Mesenchymal stem cell (in vitro differentiated cells and primary cell): Measurements from ENCODE around the gene TMED10.

Experiments
- DNase-seq: peaks from one replicate; pipeline ENCODE4 v3.0.0-alpha.2; 2013
- H2AFZ ChIP-seq: one replicate; pipeline ENCODE4 v1.6.1; 2013; ENCODE audit warnings: low read depth, mild to moderate bottlenecking, control low read depth, inconsistent platforms, low read length, moderate library complexity
- H2AK5ac ChIP-seq: 2 replicates; pipeline ENCODE4 v1.6.1; 2013; ENCODE audit warnings: low read length, moderate library complexity, mild to moderate bottlenecking, inconsistent platforms; ENCODE audit not compliant: severe bottlenecking
- H2BK120ac ChIP-seq: one replicate; pipeline ENCODE4 v1.6.1; 2013; ENCODE audit warnings: low read depth, mild to moderate bottlenecking, inconsistent platforms, low read length, moderate library complexity
- H2BK12ac ChIP-seq, 2 experiments: one replicate each; pipeline ENCODE4 v1.6.1; 2013; ENCODE audit warnings: inconsistent platforms in 2 of 2, low read length in 2 of 2, mild to moderate bottlenecking in 2 of 2, moderate library complexity in 2 of 2, control low read depth in 1 of 2
- H2BK15ac ChIP-seq: one replicate; pipeline ENCODE4 v1.6.1; 2013; ENCODE audit warnings: mild to moderate bottlenecking, low read depth, inconsistent platforms; ENCODE audit not compliant: poor library complexity, severe bottlenecking
- H2BK5ac ChIP-seq: 2 replicates; pipeline ENCODE4 v1.6.1; 2013; ENCODE audit warnings: low read depth, mild to moderate bottlenecking, low read length, control low read depth, inconsistent platforms; ENCODE audit not compliant: poor library complexity, severe bottlenecking
- H3K14ac ChIP-seq, 2 experiments: one replicate each; pipeline ENCODE4 v1.6.1; 2013; ENCODE audit warnings: inconsistent platforms in 2 of 2, low read length in 2 of 2, control low read depth in 1 of 2, mild to moderate bottlenecking in 1 of 2, moderate library complexity in 1 of 2
- H3K18ac ChIP-seq, 2 experiments: one replicate each; pipeline ENCODE4 v1.6.1; 2013; ENCODE audit warnings: inconsistent platforms in 2 of 2, low read length in 2 of 2, control low read depth in 1 of 2, low read depth in 1 of 2, mild to moderate bottlenecking in 1 of 2
- H3K23ac ChIP-seq, 2 experiments: one replicate each; pipeline ENCODE4 v1.6.1; 2013; ENCODE audit warnings: inconsistent platforms in 2 of 2, low read length in 2 of 2, mild to moderate bottlenecking in 2 of 2, moderate library complexity in 2 of 2, control low read depth in 1 of 2
- H3K27ac ChIP-seq: 2 replicates; pipeline ENCODE4 v1.5.1; 2013; ENCODE audit warnings: mild to moderate bottlenecking, moderate library complexity, low read length, control low read depth, inconsistent platforms; ENCODE audit not compliant: poor library complexity, severe bottlenecking
- H3K27me3 ChIP-seq, 2 experiments: 2 replicates each; pipeline versions ENCODE4 v1.6.1 to v1.7.0; 2013; ENCODE audit warnings: low read length in 2 of 2, mild to moderate bottlenecking in 2 of 2, moderate library complexity in 2 of 2, control low read depth in 1 of 2, inconsistent platforms in 1 of 2; ENCODE audit not compliant: control insufficient read depth in 1 of 2, insufficient read depth in 1 of 2
- H3K36me3 ChIP-seq, 2 experiments: 2 replicates each; pipeline versions ENCODE4 v1.6.1 to v1.7.0; 2013; ENCODE audit warnings: low read length in 2 of 2, control low read depth in 1 of 2, inconsistent platforms in 1 of 2, low read depth in 1 of 2, mild to moderate bottlenecking in 1 of 2; ENCODE audit not compliant: insufficient read depth in 2 of 2, control insufficient read depth in 1 of 2
- H3K4ac ChIP-seq, 2 experiments: one replicate each; pipeline ENCODE4 v1.6.1; 2013; ENCODE audit warnings: inconsistent platforms in 2 of 2, low read length in 2 of 2, mild to moderate bottlenecking in 2 of 2, moderate library complexity in 2 of 2, control low read depth in 1 of 2, low read depth in 1 of 2
- H3K4me1 ChIP-seq: 2 replicates; pipeline ENCODE4 v1.6.1; 2013; ENCODE audit warnings: low read depth, low read length, control low read depth; ENCODE audit not compliant: control insufficient read depth, insufficient read depth
- H3K4me2 ChIP-seq: 2 replicates; pipeline ENCODE4 v1.6.1; 2013; ENCODE audit warnings: low read length, mild to moderate bottlenecking, inconsistent platforms; ENCODE audit not compliant: poor library complexity, severe bottlenecking
- H3K4me3 ChIP-seq, 2 experiments: 2 replicates each; pipeline versions ENCODE4 v1.5.1 to v1.7.0; 2013; ENCODE audit warnings: low read length in 2 of 2, mild to moderate bottlenecking in 2 of 2, control low read depth in 1 of 2, low read depth in 1 of 2; ENCODE audit not compliant: insufficient read depth in 1 of 2
- H3K79me1 ChIP-seq: replicated peaks from 2 replicates; pipeline ENCODE4 v1.6.1; 2013; ENCODE audit warnings: mild to moderate bottlenecking, control low read depth, low read length, inconsistent platforms; ENCODE audit not compliant: poor library complexity, severe bottlenecking
- H3K9ac ChIP-seq: 2 replicates; pipeline ENCODE4 v1.7.0; 2013; ENCODE audit warnings: mild to moderate bottlenecking, low read length, moderate library complexity
- H3K9me3 ChIP-seq: 2 replicates; pipeline ENCODE4 v1.7.0; 2013; ENCODE audit warnings: mild to moderate bottlenecking, low read length; ENCODE audit not compliant: control insufficient read depth
- H4K8ac ChIP-seq: one replicate; pipeline ENCODE4 v1.6.1; 2013; ENCODE audit warnings: inconsistent platforms, mild to moderate bottlenecking, low read length, moderate library complexity
- H4K91ac ChIP-seq: one replicate; pipeline ENCODE4 v1.6.1; 2013; ENCODE audit warnings: mild to moderate bottlenecking, low read length, inconsistent platforms
- WGBS: methylation state at CpG from one replicate; pipeline ENCODE4 v1.1.7; 2013; ENCODE audit warnings: mixed read lengths; 5-methylcytosine and 5-hydroxymethylcytosine counted together

TMED10 gene

GRCh38 chr14:75144944-75145343 lies 31.5 kb downstream of the TMED10 start:
- Histone ChIP-seq H3K23ac (no peak overlapping the region), H2BK120ac (no peak overlapping the region), H2BK5ac (no peak overlapping the region), H3K9ac (no peak overlapping the region), H3K27me3 (no peaks in the 10 kb centered on the region), H2AFZ (no peak overlapping the region), H3K4me1 (peaks cover 2% of the 10 kb centered on the region), H2BK12ac (no peak overlapping the region), H3K4me2 (no peak overlapping the region), H3K36me3 (peaks cover 11 to 46% of the 10 kb centered on the region in 2 experiments), H3K27ac (no peak overlapping the region), H3K14ac (peak overlapping the region in 1 of 2 experiments; percentile 49), H3K4me3 (no peak overlapping the region), H3K4ac (peak overlapping the region; percentile 32 to 51), H2AK5ac (no peak overlapping the region), H3K9me3 (no peaks in the 10 kb centered on the region), H4K91ac (no peak overlapping the region), H4K8ac (peak overlapping the region; percentile 60), H3K18ac (peak overlapping the region in 1 of 2 experiments; percentile 43), H3K79me1 (peaks cover 21% of the 10 kb centered on the region), H2BK15ac (no peak overlapping the region)
- DNase-seq = peak; percentile 67
- WGBS = 75% methylated on average over 5 of the region's 5 CpGs

- no peak for DNase-seq
- H2AK5ac ChIP-seq = no peak overlapping the region
- H3K4me1 ChIP-seq = peaks cover 2% of the 10 kb centered on the region
- H3K9ac ChIP-seq = peak overlapping the region; percentile 12
- H3K18ac ChIP-seq = no peak overlapping the region
- H2BK12ac ChIP-seq = no peak overlapping the region
- 95% methylated on average over 6 of the region's 9 CpGs for WGBS
- no peak overlapping the region for H3K4me2 ChIP-seq
- H2AFZ ChIP-seq = no peak overlapping the region
- H2BK120ac ChIP-seq = no peak overlapping the region
- no peak overlapping the region for H4K8ac ChIP-seq
- no peak overlapping the region for H3K23ac ChIP-seq
- no peak overlapping the region for H4K91ac ChIP-seq
- H2BK15ac ChIP-seq = no peak overlapping the region
- H3K14ac ChIP-seq = no peak overlapping the region
- H3K9me3 ChIP-seq = no peaks in the 10 kb centered on the region
- H3K36me3 ChIP-seq = peaks cover 7 to 36% of the 10 kb centered on the region in 2 experiments
- H3K4ac ChIP-seq = no peak overlapping the region
- H3K4me3 ChIP-seq = no peak overlapping the region
- H3K27me3 ChIP-seq = no peaks in the 10 kb centered on the region
- H2BK5ac ChIP-seq = no peak overlapping the region
- H3K27ac ChIP-seq = no peak overlapping the region
- peaks cover 20% of the 10 kb centered on the region for H3K79me1 ChIP-seq
These were observed 32.5 kb downstream of the TMED10 start for GRCh38 chr14:75143761-75144527.

- no peak overlapping the region for H4K91ac ChIP-seq
- no peak overlapping the region for H3K4me2 ChIP-seq
- no peak overlapping the region for H2AK5ac ChIP-seq
- peaks cover 5 to 29% of the 10 kb centered on the region in 2 experiments for H3K36me3 ChIP-seq
- H3K18ac ChIP-seq = no peak overlapping the region
- no peak overlapping the region for H2AFZ ChIP-seq
- H3K79me1 ChIP-seq = peaks cover 20% of the 10 kb centered on the region
- H4K8ac ChIP-seq = no peak overlapping the region
- H3K14ac ChIP-seq = no peak overlapping the region
- peaks cover 2% of the 10 kb centered on the region for H3K4me1 ChIP-seq
- no peak overlapping the region for H3K23ac ChIP-seq
- no peak overlapping the region for H3K4me3 ChIP-seq
- no peak for DNase-seq
- no peaks in the 10 kb centered on the region for H3K9me3 ChIP-seq
- no peak overlapping the region for H3K27ac ChIP-seq
- H2BK15ac ChIP-seq = no peak overlapping the region
- no peaks in the 10 kb centered on the region for H3K27me3 ChIP-seq
- peak overlapping the region; percentile 19 for H2BK120ac ChIP-seq
- no peak overlapping the region for H3K4ac ChIP-seq
- H3K9ac ChIP-seq = peak overlapping the region; percentile 21
- 50% methylated on average over 1 of the region's 1 CpG for WGBS
- H2BK12ac ChIP-seq = no peak overlapping the region
- no peak overlapping the region for H2BK5ac ChIP-seq
These were observed 33.9 kb downstream of the TMED10 start for GRCh38 chr14:75142494-75142893.

- Histone ChIP-seq H3K27me3 (no peaks in the 10 kb centered on the region), H3K27ac (no peak overlapping the region), H3K23ac (no peak overlapping the region), H2BK15ac (no peak overlapping the region), H3K4me3 (no peak overlapping the region), H3K18ac (no peak overlapping the region), H3K9me3 (no peaks in the 10 kb centered on the region), H4K8ac (no peak overlapping the region), H4K91ac (no peak overlapping the region), H3K4me2 (no peak overlapping the region), H3K79me1 (peaks cover 20% of the 10 kb centered on the region), H2AFZ (no peak overlapping the region), H3K9ac (peak overlapping the region; percentile 21), H2BK12ac (no peak overlapping the region), H2BK5ac (no peak overlapping the region), H3K14ac (no peak overlapping the region), H3K4ac (no peak overlapping the region), H2BK120ac (peak overlapping the region; percentile 19), H2AK5ac (no peak overlapping the region), H3K4me1 (peaks cover 2% of the 10 kb centered on the region), H3K36me3 (peaks cover 5 to 29% of the 10 kb centered on the region in 2 experiments)
- peak; percentile 65 for DNase-seq
These were observed 34.4 kb downstream of the TMED10 start for GRCh38 chr14:75141967-75142366.
